Suprapubic skin (tissue), 4 donors: Measurements from ENCODE around the gene OR14A16. TPM values are rescaled to one million over a fixed set of nuclear protein-coding genes. Genes with fewer than 3 reads are reported as not detected.
A peak's percentile ranks its signal among the peaks of the same experiment; 100 is the strongest.

Experiments
- DNase-seq, 2 donors: peaks; one replicate each; pipeline ENCODE4 v3.0.0-alpha.2; 2019; ENCODE audit warnings: low spot score in 2 of 2
- H3K27ac ChIP-seq: fragments of 200-600 bp; sonication (generic); one replicate; pipeline ENCODE4 v1.5.1; 2019
- H3K27me3 ChIP-seq: fragments of 200-600 bp; sonication (generic); one replicate; pipeline ENCODE4 v1.5.1; 2019
- H3K36me3 ChIP-seq: fragments of 200-600 bp; sonication (generic); one replicate; pipeline ENCODE4 v1.5.1; 2019
- H3K4me1 ChIP-seq: fragments of 200-600 bp; sonication (generic); one replicate; pipeline ENCODE4 v1.5.1; 2019
- H3K4me3 ChIP-seq: fragments of 200-600 bp; sonication (generic); one replicate; pipeline ENCODE4 v1.5.1; 2019; ENCODE audit warnings: mild to moderate bottlenecking
- H3K9me3 ChIP-seq: fragments of 200-600 bp; sonication (generic); one replicate; pipeline ENCODE4 v1.5.1; 2019
- CTCF ChIP-seq, 2 donors: fragments of 200-600 bp in 1 of 2; fragments of 450-650 bp in 1 of 2; sonication (generic) in 1 of 2; IDR thresholded peaks; one replicate each; pipeline ENCODE4 v1.5.1; 2016 to 2019; ENCODE audit warnings: antibody characterized with exemption in 2 of 2, mild to moderate bottlenecking in 1 of 2, moderate library complexity in 1 of 2
- EP300 ChIP-seq: sonication (generic); formaldehyde crosslinking; IDR thresholded peaks from one replicate; pipeline ENCODE4 v1.6.1; 2017; ENCODE audit warnings: antibody characterized with exemption
- POLR2A ChIP-seq, 2 donors: fragments of 450-650 bp; IDR thresholded peaks; one replicate each; pipeline ENCODE4 v1.6.1; 2017; ENCODE audit warnings: antibody characterized with exemption in 2 of 2, mild to moderate bottlenecking in 2 of 2, moderate library complexity in 2 of 2
- POLR2AphosphoS5 ChIP-seq, 3 donors: sonication (generic); formaldehyde crosslinking; IDR thresholded peaks; one replicate each; pipeline ENCODE4 v1.6.1; 2017; ENCODE audit warnings: antibody characterized with exemption in 3 of 3
- WGBS: methylation state at CpG from one replicate; pipeline ENCODE4 v1.1.5; 2018; 5-methylcytosine and 5-hydroxymethylcytosine counted together
- total RNA-seq, 4 donors: library from RNA; depleted of rRNA; stranded (reverse); fragments of >200 nt; gene quantifications; one replicate each; pipeline ENCODE4 v1.1.0, GENCODE V29; 2016

The OR14A16 gene
- not detected for total RNA-seq

DNA sequence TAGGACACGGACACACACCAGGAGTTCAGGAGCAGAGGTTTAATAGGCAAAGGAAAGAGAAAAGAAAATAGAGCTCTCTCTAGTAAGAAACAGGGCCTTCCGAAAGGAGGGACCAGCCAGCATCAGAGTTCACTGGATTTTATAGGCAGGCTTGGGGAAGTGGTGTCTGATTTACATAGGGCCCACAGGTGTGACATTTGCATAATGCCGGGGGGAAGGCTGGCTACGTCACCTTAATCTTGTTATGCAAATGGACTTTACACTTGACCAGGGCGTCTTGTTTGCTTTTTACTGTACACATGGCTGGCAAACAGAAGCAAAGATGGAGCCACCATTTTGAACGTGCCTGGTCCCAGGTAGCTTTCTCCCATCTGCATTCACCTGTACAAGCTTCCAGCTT, at the start of gene OR14A16:
Gene OR14A16, minus strand, starts transcription at position 97 of the 400 bp plus-strand sequence. CDS start 8,390 bp downstream, outside the sequence.
- DNase-seq = no peak
- Histone ChIP-seq H3K4me1 (no peaks in the 10 kb centered on the region), H3K27ac (no peak within 1 kb of the TSS), H3K9me3 (no peaks in the 10 kb centered on the region), H3K36me3 (no peaks in the 10 kb centered on the region), H3K4me3 (no peak within 1 kb of the TSS), H3K27me3 (no peaks in the 10 kb centered on the region)
- WGBS = 54% methylated on average over 6 of the region's 6 CpGs
- TF ChIP-seq POLR2A (IDR thresholded peaks at IDR 0.05) (no peak), POLR2AphosphoS5 (IDR thresholded peaks at IDR 0.05) (no peak), EP300 (no peak), CTCF (IDR thresholded peaks at IDR 0.05) (no peak)

- Histone ChIP-seq H3K27ac (no peak overlapping the region), H3K4me1 (no peaks in the 10 kb centered on the region), H3K36me3 (no peaks in the 10 kb centered on the region), H3K9me3 (no peaks in the 10 kb centered on the region), H3K27me3 (no peaks in the 10 kb centered on the region), H3K4me3 (no peak overlapping the region)
- no peak for DNase-seq
- 67% methylated on average over 6 of the region's 6 CpGs for WGBS
- no peak for TF ChIP-seq POLR2AphosphoS5 (IDR thresholded peaks at IDR 0.05)
- TF ChIP-seq POLR2A (IDR thresholded peaks at IDR 0.05) = no peak
- no peak for TF ChIP-seq CTCF (IDR thresholded peaks at IDR 0.05)
- TF ChIP-seq EP300 = no peak
Measured at GRCh38 chr1:247865416-247865815, 41.5 kb upstream of the OR14A16 start.

DNA sequence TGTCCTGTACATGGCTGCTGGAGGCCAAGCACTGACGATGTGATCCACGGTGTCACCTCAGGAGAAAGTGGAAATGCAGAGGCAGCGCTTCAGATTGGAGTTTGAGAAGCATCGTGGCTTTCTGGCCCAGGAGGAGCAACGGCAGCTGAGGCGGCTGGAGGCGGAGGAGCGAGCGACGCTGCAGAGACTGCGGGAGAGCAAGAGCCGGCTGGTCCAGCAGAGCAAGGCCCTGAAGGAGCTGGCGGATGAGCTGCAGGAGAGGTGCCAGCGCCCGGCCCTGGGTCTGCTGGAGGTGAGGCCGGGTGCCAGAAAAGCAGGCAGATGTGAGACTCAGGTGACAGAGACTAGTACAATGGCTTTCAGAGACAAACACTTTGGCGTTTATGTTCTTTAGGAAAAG, 40.7 kb upstream of the OR14A16 start:
- Histone ChIP-seq H3K9me3 (no peaks in the 10 kb centered on the region), H3K4me1 (no peaks in the 10 kb centered on the region), H3K36me3 (no peaks in the 10 kb centered on the region), H3K4me3 (no peak overlapping the region), H3K27me3 (no peaks in the 10 kb centered on the region), H3K27ac (no peak overlapping the region)
- 89% methylated on average over 17 of the region's 17 CpGs for WGBS
- DNase-seq = no peak
- TF ChIP-seq EP300 (no peak), CTCF (IDR thresholded peaks at IDR 0.05) (no peak), POLR2A (IDR thresholded peaks at IDR 0.05) (no peak), POLR2AphosphoS5 (IDR thresholded peaks at IDR 0.05) (no peak)

DNA sequence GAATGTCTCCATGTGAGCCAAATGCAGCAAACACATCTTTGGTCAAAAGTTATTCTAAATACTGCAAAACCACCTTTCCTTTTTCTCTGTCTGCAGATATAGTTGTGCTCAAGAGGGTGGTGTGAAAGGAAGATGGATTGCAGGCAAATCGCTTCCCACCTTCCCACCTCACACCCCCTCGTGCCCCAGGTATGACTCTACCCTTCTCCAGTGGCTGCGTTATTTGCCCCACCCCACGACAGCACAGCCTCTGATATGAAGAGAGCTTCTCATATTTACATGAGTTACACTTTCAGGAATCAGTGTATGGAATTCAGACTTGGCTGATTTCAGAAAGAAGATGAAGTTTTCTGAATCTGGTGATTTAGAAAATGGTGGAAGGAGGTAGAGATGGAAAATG, 38.8 kb upstream of the OR14A16 start:
- Histone ChIP-seq H3K4me3 (no peak overlapping the region), H3K4me1 (no peaks in the 10 kb centered on the region), H3K27ac (no peak overlapping the region), H3K36me3 (no peaks in the 10 kb centered on the region), H3K27me3 (peaks cover 7% of the 10 kb centered on the region), H3K9me3 (no peaks in the 10 kb centered on the region)
- DNase-seq = no peak
- TF ChIP-seq POLR2A (IDR thresholded peaks at IDR 0.05) (no peak), POLR2AphosphoS5 (IDR thresholded peaks at IDR 0.05) (no peak), CTCF (IDR thresholded peaks at IDR 0.05) (no peak), EP300 (no peak)
- 69% methylated on average over 4 of the region's 4 CpGs for WGBS

- peaks cover 18% of the 10 kb centered on the region for H3K27me3 ChIP-seq
- WGBS = 43% methylated on average over 15 of the region's 15 CpGs
- TF ChIP-seq POLR2A (IDR thresholded peaks at IDR 0.05) = no peak
- TF ChIP-seq CTCF (IDR thresholded peaks at IDR 0.05) = no peak
- TF ChIP-seq EP300 = no peak
- TF ChIP-seq POLR2AphosphoS5 (IDR thresholded peaks at IDR 0.05) = no peak
- peaks cover 9% of the 10 kb centered on the region for H3K4me1 ChIP-seq
- H3K27ac ChIP-seq = no peak overlapping the region
- peak overlapping the region; percentile 50 for H3K4me3 ChIP-seq
- peaks cover 2% of the 10 kb centered on the region for H3K9me3 ChIP-seq
- H3K36me3 ChIP-seq = no peaks in the 10 kb centered on the region
- no peak for DNase-seq
Measured at GRCh38 chr1:247857985-247858619, 34.2 kb upstream of the OR14A16 start.
